ENCODE results near the gene SATB1.

SATB1 gene

DNA sequence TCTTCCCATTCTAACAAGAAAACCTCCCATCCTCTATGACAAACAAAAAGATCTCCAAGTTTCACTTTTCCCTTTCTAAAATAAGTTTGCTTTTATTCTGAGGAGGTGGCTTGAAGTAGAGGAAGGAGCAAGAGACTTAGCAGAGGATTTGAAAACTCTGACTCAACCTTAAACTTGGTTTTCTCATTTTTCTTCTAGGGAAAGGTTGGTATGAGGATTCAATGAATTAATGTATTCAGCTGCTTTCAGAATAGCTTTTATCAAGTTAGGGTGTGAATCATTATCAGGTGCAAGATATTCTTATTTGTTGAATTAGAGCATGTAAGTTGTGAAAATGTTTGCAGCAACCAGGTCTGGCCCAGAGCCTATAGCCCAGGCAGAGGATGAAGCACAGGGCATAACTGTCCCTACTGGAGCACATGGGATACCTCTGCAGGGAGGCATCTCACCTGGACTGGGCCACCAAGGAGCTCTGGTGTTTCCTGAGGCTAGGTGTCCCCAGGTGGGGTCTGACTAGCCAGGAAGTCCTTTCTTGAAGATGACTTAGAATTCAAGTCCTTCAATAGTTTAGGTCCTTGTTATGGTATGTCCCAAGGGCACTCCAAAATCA lies 42.3 kb downstream of the SATB1 start:
- Histone ChIP-seq H3K4me2 (no peak overlapping the region), H4K20me1 (ENCODE audit: insufficient read depth) (no peaks in the 10 kb centered on the region), H3K27me3 (ENCODE audit: insufficient read depth, low read depth) (no peaks in the 10 kb centered on the region), H3K9ac (no peak overlapping the region), H3K4me1 (ENCODE audit: low read depth, poor library complexity, severe bottlenecking) (no peaks in the 10 kb centered on the region), H2AFZ (ENCODE audit: low read depth) (no peak overlapping the region), H3K79me2 (ENCODE audit: insufficient read depth, low read depth) (no peaks in the 10 kb centered on the region), H3K27ac (no peak overlapping the region), H3K4me3 (IDR thresholded peaks at IDR 0.05; ENCODE audit: insufficient read depth, low read depth, low read length) (no peak overlapping the region), H3K36me3 (ENCODE audit: insufficient read depth) (no peaks in the 10 kb centered on the region)
- TF ChIP-seq, protein P1, sequence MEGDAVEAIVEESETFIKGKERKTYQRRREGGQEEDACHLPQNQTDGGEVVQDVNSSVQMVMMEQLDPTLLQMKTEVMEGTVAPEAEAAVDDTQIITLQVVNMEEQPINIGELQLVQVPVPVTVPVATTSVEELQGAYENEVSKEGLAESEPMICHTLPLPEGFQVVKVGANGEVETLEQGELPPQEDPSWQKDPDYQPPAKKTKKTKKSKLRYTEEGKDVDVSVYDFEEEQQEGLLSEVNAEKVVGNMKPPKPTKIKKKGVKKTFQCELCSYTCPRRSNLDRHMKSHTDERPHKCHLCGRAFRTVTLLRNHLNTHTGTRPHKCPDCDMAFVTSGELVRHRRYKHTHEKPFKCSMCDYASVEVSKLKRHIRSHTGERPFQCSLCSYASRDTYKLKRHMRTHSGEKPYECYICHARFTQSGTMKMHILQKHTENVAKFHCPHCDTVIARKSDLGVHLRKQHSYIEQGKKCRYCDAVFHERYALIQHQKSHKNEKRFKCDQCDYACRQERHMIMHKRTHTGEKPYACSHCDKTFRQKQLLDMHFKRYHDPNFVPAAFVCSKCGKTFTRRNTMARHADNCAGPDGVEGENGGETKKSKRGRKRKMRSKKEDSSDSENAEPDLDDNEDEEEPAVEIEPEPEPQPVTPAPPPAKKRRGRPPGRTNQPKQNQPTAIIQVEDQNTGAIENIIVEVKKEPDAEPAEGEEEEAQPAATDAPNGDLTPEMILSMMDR (conservative IDR thresholded peaks at IDR 0.05; ENCODE audit: low read depth, low read length): no peak

DNA sequence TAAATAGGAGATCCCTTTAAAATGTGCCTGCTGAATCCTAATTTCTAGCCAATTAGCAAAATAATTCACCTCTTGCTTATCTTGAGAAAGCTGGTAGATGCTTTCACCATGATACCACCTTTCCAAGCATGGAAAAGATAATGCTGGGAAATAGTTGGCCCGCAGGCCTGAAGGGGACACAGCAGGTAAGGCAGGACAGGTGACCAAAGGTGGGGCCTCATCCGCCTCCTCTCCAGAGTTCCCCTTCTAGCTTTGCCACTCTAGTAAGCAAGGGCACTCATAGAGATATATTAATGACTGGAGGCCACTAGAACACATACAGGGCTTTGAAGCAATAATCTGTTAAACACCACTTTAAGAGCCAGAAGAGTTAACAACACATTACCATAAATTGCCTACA lies 45.5 kb downstream of the SATB1 start:
- H3K36me3 ChIP-seq (ENCODE audit: insufficient read depth): no peaks in the 10 kb centered on the region
- no peaks in the 10 kb centered on the region for H3K4me1 ChIP-seq (ENCODE audit: low read depth, poor library complexity, severe bottlenecking)
- no peaks in the 10 kb centered on the region for H4K20me1 ChIP-seq (ENCODE audit: insufficient read depth)
- TF ChIP-seq, protein P1 (conservative IDR thresholded peaks at IDR 0.05; ENCODE audit: low read depth, low read length): no peak
- no peak overlapping the region for H3K4me3 ChIP-seq (IDR thresholded peaks at IDR 0.05; ENCODE audit: insufficient read depth, low read depth, low read length)
- no peak overlapping the region for H2AFZ ChIP-seq (ENCODE audit: low read depth)
- no peaks in the 10 kb centered on the region for H3K27me3 ChIP-seq (ENCODE audit: insufficient read depth, low read depth)
- H3K79me2 ChIP-seq (ENCODE audit: insufficient read depth, low read depth): no peaks in the 10 kb centered on the region
- H3K4me2 ChIP-seq: no peak overlapping the region
- no peak overlapping the region for H3K27ac ChIP-seq
- no peak overlapping the region for H3K9ac ChIP-seq

DNA sequence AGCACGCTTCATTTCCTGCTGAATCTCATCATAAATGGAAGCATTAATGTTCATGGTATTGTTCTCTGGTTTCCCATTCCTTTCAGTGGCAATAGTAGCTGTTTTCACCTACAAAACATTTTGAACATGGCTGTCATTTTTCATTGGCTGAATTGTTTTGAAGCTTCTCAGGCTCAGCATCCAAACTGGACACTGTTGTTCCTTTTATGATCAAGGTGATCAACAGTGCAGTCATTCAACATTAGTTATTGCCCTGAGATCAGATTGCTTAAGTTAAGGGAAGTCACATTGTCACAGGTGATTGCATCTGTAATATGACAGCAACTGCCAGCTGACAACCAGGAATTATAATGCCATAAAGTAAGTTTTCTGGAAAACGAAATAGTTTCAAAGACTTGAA lies 46.9 kb downstream of the SATB1 start:
- Histone ChIP-seq H3K79me2 (ENCODE audit: insufficient read depth, low read depth) (no peaks in the 10 kb centered on the region), H4K20me1 (ENCODE audit: insufficient read depth) (no peaks in the 10 kb centered on the region), H3K9ac (no peak overlapping the region), H3K4me3 (IDR thresholded peaks at IDR 0.05; ENCODE audit: insufficient read depth, low read depth, low read length) (no peak overlapping the region), H2AFZ (ENCODE audit: low read depth) (no peak overlapping the region), H3K36me3 (ENCODE audit: insufficient read depth) (no peaks in the 10 kb centered on the region), H3K4me1 (ENCODE audit: low read depth, poor library complexity, severe bottlenecking) (no peaks in the 10 kb centered on the region), H3K27me3 (ENCODE audit: insufficient read depth, low read depth) (no peaks in the 10 kb centered on the region), H3K4me2 (no peak overlapping the region), H3K27ac (no peak overlapping the region)
- TF ChIP-seq, protein P1 (conservative IDR thresholded peaks at IDR 0.05; ENCODE audit: low read depth, low read length): no peak

DNA sequence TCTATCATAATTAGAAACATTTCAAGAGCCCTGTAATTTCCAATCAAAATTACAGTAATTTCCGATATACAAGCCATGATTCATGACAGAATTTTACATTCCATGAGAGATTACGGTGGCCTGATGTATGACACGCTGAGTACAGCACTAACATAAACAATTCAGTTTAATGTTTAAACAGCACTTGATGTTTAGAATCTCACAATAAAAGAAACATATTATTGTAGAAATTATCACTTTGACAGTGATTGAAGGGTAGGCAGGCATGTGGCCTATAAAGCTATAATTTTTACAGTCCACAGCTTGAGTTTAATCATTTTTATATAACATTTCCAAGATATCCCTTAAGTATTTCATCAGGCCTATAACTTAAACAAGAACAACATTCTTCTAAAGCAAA lies 48.5 kb downstream of the SATB1 start:
- H3K36me3 ChIP-seq (ENCODE audit: insufficient read depth): no peaks in the 10 kb centered on the region
- no peak overlapping the region for H2AFZ ChIP-seq (ENCODE audit: low read depth)
- no peaks in the 10 kb centered on the region for H3K79me2 ChIP-seq (ENCODE audit: insufficient read depth, low read depth)
- H3K4me3 ChIP-seq (IDR thresholded peaks at IDR 0.05; ENCODE audit: insufficient read depth, low read depth, low read length): no peak overlapping the region
- H3K27me3 ChIP-seq (ENCODE audit: insufficient read depth, low read depth): no peaks in the 10 kb centered on the region
- no peak overlapping the region for H3K27ac ChIP-seq
- no peak overlapping the region for H3K4me2 ChIP-seq
- no peaks in the 10 kb centered on the region for H4K20me1 ChIP-seq (ENCODE audit: insufficient read depth)
- TF ChIP-seq, protein P1 (conservative IDR thresholded peaks at IDR 0.05; ENCODE audit: low read depth, low read length): no peak
- no peaks in the 10 kb centered on the region for H3K4me1 ChIP-seq (ENCODE audit: low read depth, poor library complexity, severe bottlenecking)
- H3K9ac ChIP-seq: no peak overlapping the region

Data from KMS-11 (cell line).